GM21717 (cell line): Measurements from ENCODE around the gene ALB.

Experiments
- ATAC-seq: cut with Tn5 transposase; IDR thresholded peaks from one replicate; pipeline ENCODE4 v1.9.1; 2021; ENCODE audit warnings: mild to moderate bottlenecking, moderate library complexity; ENCODE audit not compliant: unreplicated experiment

Gene ALB

GRCh38 chr4:73448448-73449203 is 44.5 kb downstream of the ALB start:
- no peak for ATAC-seq

GRCh38 chr4:73450398-73451004 is 46.4 kb downstream of the ALB start:
- ATAC-seq = no peak

DNA sequence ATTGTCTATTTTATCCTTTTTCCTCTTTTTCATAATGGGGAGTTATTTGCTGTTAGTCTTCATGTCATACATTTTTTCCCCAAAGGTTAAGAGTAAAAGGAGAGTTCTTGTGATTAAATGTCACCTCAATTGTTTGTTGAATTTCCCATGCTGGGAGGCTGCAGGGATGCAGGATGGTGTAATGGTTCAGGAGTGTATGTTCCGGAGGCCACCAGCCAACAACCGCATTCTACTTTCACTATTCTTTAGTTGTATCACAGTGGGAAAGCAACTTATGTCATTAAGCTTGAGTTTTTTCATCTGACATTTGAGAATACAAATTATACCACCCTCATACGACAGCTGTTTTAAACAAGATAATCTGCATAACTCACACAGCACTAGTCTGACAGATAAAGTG is 47.3 kb downstream of the ALB start:
- no peak for ATAC-seq

- ATAC-seq = no peak
These were observed 48.1 kb downstream of the ALB start for GRCh38 chr4:73451981-73452747.

DNA sequence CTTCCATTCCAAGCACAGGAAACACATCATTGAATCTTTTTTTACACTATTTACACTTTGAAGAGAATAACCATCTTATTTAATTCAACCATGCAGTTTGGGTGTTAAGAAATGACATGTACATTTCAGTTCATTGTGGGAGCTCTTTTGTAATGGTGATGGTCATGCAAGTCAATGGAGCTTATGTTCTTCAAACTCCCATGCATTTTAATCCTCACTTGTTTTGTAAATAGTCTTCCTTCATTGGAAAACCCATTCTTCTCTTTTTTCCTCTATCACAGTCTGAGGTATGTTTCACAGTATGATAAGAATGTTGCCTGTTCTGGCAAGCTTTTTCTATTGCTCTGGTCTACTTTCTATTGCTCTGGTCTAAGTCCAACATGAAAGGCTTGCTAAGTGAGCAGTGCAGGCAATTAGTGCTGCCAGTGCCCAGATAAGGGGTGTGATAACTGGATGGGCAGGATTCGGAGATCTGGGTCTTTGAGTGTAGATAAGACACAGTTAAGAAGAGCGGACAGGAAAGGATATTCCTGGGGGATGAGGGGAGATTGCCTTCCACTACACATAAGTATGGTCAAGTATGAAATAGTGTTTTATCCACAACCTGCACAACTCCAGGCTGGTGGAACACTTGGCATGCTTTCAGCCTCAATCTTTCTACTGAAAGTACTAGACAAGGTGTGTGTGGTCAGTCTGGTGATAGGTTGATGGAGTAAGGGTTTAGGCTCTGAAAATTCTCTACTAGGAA is 49.0 kb downstream of the ALB start:
- ATAC-seq = no peak

GRCh38 chr4:73453701-73454005 is 49.6 kb downstream of the ALB start:
- no peak for ATAC-seq

DNA sequence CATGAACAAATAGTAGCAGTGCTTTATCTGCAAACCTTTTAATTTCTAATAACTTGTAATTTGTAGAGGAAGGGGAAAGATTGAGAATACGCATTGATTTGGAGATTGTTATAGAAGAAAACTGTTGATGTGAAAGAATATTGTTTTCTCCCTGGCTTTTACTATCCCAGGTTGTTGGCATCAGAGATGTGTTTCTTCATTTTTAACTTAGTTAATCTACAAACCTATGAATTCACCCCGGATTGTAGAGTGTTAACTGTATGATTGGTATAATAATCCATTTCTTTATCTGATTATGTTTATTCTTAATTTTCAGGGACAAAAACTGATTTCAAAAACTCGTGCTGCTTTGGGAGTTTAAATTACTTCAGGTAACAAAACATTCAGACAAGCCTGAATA is 50.8 kb downstream of the ALB start:
- ATAC-seq = no peak

DNA sequence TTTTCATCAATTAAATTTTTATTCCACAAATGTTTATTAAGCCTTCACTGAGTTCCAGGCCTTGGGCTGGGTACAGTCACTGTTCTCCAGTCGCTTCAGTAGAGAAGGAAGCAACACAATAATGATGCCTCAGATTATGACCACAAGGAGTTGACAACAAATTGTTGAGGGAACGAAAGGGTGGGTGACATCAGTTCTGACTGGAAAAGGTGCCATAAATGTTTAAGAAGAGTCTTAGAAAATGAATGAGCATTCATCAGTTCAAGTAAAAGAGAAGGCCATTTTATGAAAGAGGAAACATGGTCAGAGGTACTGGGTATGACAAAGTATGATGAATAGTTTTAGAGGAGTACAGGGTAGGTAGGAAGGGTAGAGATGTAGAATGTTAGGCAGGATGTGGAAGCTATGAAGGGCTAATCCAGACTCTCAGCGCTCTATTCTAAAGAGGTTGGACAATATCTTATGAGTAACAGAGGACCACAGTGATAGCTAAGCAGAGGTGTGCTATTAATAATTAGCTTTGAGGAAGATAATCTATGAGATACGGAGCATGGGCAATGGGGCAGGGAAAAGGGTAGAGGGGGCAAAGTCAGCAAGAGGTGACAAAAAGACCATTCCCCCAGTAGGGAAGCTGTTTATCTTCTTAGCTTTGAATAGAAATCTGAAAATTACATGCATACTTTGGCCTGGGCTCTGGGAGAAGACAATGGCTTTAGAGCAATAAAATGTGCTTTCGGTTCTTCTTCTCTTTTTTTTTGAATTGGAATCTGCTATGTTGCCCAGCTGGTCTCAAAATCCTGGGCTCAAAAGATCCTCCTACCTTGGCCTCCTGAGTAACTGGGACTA is 52.3 kb downstream of the ALB start:
- no peak for ATAC-seq

DNA sequence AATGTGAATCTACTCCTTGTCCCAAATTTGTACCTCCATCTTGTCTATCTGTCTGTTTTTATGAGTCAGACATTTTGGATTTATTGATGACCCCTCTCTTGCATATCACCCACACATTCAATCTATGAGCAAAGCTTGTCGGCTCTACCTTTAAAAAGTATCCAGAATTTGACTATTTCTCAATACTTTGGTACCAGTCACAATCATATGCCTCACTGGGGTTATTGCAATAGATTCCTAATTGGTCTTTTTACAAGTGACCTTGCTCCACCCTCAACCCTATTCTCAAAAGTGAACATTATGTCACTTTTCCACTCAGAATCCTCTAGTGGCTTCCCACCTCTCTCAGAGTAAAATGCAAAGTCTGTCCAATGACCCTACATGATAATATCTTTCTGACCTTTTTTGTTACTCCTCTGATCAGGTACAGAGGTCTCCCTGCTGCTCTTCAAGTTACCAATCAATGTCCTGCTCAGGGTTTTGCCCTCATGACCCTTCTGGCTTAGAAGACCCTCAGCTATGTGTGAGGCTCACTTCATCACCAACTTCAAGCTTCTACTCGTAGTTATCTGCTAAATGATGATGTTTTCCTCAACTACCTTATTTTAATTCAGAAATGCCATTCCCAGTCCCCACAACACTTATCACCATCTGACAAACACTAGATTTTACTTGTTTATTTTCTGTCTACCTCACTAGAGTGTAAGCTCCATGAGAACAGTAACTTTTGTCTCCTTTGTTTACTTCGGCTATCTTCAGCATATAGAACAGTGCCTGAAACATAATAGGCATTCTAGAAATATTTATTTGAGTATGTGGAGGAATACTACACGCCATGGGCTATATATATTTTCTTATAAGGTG is 54.3 kb downstream of the ALB start:
- no peak for ATAC-seq

- no peak for ATAC-seq
These were observed 54.9 kb downstream of the ALB start for GRCh38 chr4:73459048-73459421.

DNA sequence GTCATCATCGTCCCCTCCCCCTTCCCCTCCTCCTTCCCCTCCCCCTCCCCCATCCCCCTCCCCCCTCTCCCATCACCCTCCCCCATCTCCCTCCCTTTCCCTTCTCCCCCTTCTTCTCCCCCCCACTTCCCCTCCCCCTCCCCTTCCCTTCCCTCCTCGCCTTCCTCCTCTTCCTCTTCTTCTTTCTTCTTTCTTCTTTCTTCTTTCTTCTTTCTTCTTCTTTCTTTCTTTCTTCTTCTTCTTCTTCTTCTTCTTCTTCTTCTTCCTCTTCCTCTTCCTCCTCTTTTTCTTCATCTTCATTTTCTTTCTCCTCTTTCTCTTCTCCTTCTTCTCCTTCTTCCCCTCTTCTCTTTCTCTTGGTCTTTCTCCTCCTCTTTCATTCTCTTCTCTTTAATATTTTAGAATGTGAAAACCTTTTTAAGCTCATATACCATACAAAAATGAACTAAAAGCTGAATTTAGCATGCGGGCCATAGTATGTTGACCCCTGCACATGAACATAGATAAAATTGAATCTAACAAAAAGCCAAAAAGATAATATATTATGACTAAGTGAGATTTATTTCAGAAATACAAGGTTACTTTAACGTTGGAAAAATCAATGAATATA is 56.9 kb downstream of the ALB start:
- no peak for ATAC-seq

- ATAC-seq = no peak
These were observed 64.1 kb downstream of the ALB start for GRCh38 chr4:73468170-73468569.

GRCh38 chr4:73470728-73471127 is 66.6 kb downstream of the ALB start:
- no peak for ATAC-seq
